Mucosa of descending colon (tissue), 3 donors: Measurements from ENCODE around the gene MANSC1. TPM values are rescaled to one million over a fixed set of nuclear protein-coding genes. Genes with fewer than 3 reads are reported as not detected.

ENCODE experiments used
- ATAC-seq: fragments of 200-7000 bp; cut with Tn5 transposase; one replicate; pipeline ENCODE4 v1.9.1; 2020; ENCODE audit warnings: mild to moderate bottlenecking, moderate library complexity
- DNase-seq, 3 donors: peaks; one replicate each; pipeline ENCODE4 v3.0.0-alpha.2; 2020
- H3K36me3 ChIP-seq: fragments of 200-600 bp; one replicate; pipeline ENCODE4 v1.8.0; 2021; ENCODE audit warnings: low read depth, mild to moderate bottlenecking
- H3K4me1 ChIP-seq: fragments of 200-600 bp; one replicate; pipeline ENCODE4 v1.8.0; 2021; ENCODE audit warnings: low read depth, mild to moderate bottlenecking
- H3K4me3 ChIP-seq: fragments of 200-600 bp; one replicate; pipeline ENCODE4 v1.8.0; 2021; ENCODE audit warnings: mild to moderate bottlenecking
- H3K9me3 ChIP-seq: fragments of 200-600 bp; one replicate; pipeline ENCODE4 v1.8.0; 2021; ENCODE audit warnings: mild to moderate bottlenecking
- CTCF ChIP-seq: fragments of 200-600 bp; IDR thresholded peaks from one replicate; pipeline ENCODE4 v1.8.0; 2022; ENCODE audit warnings: antibody characterized with exemption, mild to moderate bottlenecking
- intact Hi-C, 2 donors: fragments of 100-400 bp; cut with DNase I in 1 of 2; cut with micrococcal nuclease in 1 of 2; formaldehyde crosslinking; loops; one replicate each; pipeline versions ENCODE4 v1.11.0 to v1.11.1; 2022; cut with DNase I, micrococcal nuclease
- long read RNA-seq, 2 donors: library from polyadenylated mRNA; unstranded; transcript quantifications; one replicate each; pipeline ENCODE4 v2.0.0, GENCODE V29; 2019 to 2021
- total RNA-seq, 3 donors: library from RNA; stranded (reverse); fragmentation: NEBNext Ultra II Directional in 2 of 3; extraction: Animal tissue kit (Norgen Biotek cat#: 25700) in 2 of 3; gene quantifications; one replicate each; pipeline versions ENCODE4 v1.2.1 to v1.2.4, GENCODE V29; 2021 to 2023
- donor health status: DM: no; HTN: no; CAD: no; lungs with moderate emphysema.
- donor health status: DM: no; HTN: no; CAD: no.
- donor health status: DM: no; HTN: yes; CAD: no.

MANSC1 gene
- 10 to 100 TPM; 34.3 to 59.1 (median 46.5) TPM for total RNA-seq
- long read RNA-seq, donor 1, full-length matches to known transcripts: 12 of 16 reads
- long read RNA-seq, donor 1, partial matches to known transcripts: 3 of 16 reads
- long read RNA-seq, donor 1, other reads (novel, unspliced or antisense): 1 of 16 reads
- long read RNA-seq, donor 2, full-length matches to known transcripts: 11 of 21 reads
- long read RNA-seq, donor 2, partial matches to known transcripts: 1 of 21 reads
- long read RNA-seq, donor 2, other reads (novel, unspliced or antisense): 9 of 21 reads

GRCh38 chr12:12349711-12350665 lies at the start of gene MANSC1:
MANSC1 (minus strand) TSS chr12:12350242; CDS start chr12:12343314, 6,928 bp downstream.
- intact Hi-C loops: no loop called here
- no peak for TF ChIP-seq CTCF
- ATAC-seq: peak; percentile 83

GRCh38 chr12:12399161-12399560 lies 49.1 kb upstream of the MANSC1 start:
- H3K4me1 ChIP-seq: peaks cover 2% of the 10 kb centered on the region
- no peaks in the 10 kb centered on the region for H3K9me3 ChIP-seq
- no peak overlapping the region for H3K4me3 ChIP-seq
- intact Hi-C loops: no loop called here
- ATAC-seq: no peak
- DNase-seq: no peak
- TF ChIP-seq CTCF: no peak
- no peaks in the 10 kb centered on the region for H3K36me3 ChIP-seq

More at GRCh38 chr12:12349711-12350665, at the start of gene MANSC1:
- H3K4me3 ChIP-seq: peak within 1 kb of the TSS; percentile 44
- H3K9me3 ChIP-seq: no peaks in the 10 kb centered on the region
- DNase-seq: peak; percentile 80 to 90 (median 89)
- no peaks in the 10 kb centered on the region for H3K4me1 ChIP-seq
- H3K36me3 ChIP-seq: no peaks in the 10 kb centered on the region

- H3K9me3 ChIP-seq: no peaks in the 10 kb centered on the region
- DNase-seq: no peak
- no peaks in the 10 kb centered on the region for H3K36me3 ChIP-seq
- peak; percentile 64 for ATAC-seq
- no peak for TF ChIP-seq CTCF
- H3K4me3 ChIP-seq: no peak overlapping the region
- intact Hi-C loops: no loop called here
- peaks cover 2% of the 10 kb centered on the region for H3K4me1 ChIP-seq
Measured at GRCh38 chr12:12398026-12398859, 48.2 kb upstream of the MANSC1 start.

- TF ChIP-seq CTCF: no peak
- no peaks in the 10 kb centered on the region for H3K36me3 ChIP-seq
- DNase-seq (no peak), ATAC-seq (no peak)
- intact Hi-C loops: no loop called here
- H3K9me3 ChIP-seq: no peaks in the 10 kb centered on the region
- no peak overlapping the region for H3K4me3 ChIP-seq
- no peaks in the 10 kb centered on the region for H3K4me1 ChIP-seq
Measured at GRCh38 chr12:12397184-12397583, 47.1 kb upstream of the MANSC1 start.

- no peak for TF ChIP-seq CTCF
- DNase-seq (no peak), ATAC-seq (no peak)
- Histone ChIP-seq H3K4me1 (no peaks in the 10 kb centered on the region), H3K36me3 (no peaks in the 10 kb centered on the region), H3K4me3 (no peak overlapping the region), H3K9me3 (no peaks in the 10 kb centered on the region)
- intact Hi-C loops: no loop called here
Measured at GRCh38 chr12:12396694-12397093, 46.7 kb upstream of the MANSC1 start.
